ENCODE results near the gene KIF16B.

KIF16B gene

DNA sequence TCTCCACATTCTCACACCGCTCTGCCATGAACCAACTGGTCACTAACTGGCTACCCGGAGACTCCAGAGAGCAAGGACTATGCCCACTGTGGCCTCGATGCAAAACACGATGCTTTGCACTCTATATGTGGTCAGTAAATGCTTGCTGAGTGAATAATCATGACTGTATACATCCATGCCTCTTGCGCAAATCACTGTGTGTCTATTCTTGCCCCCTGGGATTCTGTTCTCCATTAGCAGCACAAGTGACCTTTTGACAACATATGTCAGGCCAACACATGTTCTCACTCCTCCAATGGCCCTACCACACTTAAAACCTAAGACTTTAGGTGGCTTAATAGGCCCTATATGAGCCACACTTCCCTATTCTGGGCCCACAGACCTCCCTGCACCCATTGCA, 16.9 kb downstream of the KIF16B start:
- DNase-seq (ENCODE audit: low spot score in 2 of 2), result no peak
- Histone ChIP-seq H3K4me1 (no peaks in the 10 kb centered on the region), H3K27me3 (ENCODE audit: low read depth) (no peaks in the 10 kb centered on the region), H3K9me3 (no peaks in the 10 kb centered on the region; the same call in none of the 2 replicates), H3K36me3 (replicated peaks) (no peaks in the 10 kb centered on the region), H3K4me3 (no peak overlapping the region)
- in situ Hi-C loops (cut with MboI; ENCODE audit: low sequenced_read_pairs), result no loop called here

DNA sequence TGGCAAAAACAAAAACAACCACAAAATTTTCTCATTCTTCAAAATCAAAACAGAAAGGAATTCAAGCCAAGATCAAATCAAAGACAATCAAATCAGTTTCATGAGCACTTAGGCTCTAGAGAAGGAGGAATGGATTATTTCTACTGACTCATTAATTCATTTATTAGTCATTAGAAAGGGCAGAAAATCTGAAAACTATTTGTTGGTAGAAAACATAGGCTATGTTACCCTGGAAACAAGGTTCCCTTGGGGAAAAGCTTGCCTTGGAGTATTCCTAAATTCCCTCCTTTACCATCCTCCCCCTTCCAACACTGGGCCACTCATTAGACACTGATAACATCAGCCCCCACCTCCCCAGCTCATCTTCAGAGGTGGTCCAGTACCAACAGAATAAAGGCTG, 17.5 kb downstream of the KIF16B start:
- Histone ChIP-seq H3K4me3 (no peak overlapping the region), H3K36me3 (replicated peaks) (no peaks in the 10 kb centered on the region), H3K4me1 (no peaks in the 10 kb centered on the region), H3K9me3 (no peaks in the 10 kb centered on the region; the same call in none of the 2 replicates), H3K27me3 (ENCODE audit: low read depth) (no peaks in the 10 kb centered on the region)
- no peak for DNase-seq (ENCODE audit: low spot score in 2 of 2)
- in situ Hi-C loops (cut with MboI; ENCODE audit: low sequenced_read_pairs), result no loop called here

DNA sequence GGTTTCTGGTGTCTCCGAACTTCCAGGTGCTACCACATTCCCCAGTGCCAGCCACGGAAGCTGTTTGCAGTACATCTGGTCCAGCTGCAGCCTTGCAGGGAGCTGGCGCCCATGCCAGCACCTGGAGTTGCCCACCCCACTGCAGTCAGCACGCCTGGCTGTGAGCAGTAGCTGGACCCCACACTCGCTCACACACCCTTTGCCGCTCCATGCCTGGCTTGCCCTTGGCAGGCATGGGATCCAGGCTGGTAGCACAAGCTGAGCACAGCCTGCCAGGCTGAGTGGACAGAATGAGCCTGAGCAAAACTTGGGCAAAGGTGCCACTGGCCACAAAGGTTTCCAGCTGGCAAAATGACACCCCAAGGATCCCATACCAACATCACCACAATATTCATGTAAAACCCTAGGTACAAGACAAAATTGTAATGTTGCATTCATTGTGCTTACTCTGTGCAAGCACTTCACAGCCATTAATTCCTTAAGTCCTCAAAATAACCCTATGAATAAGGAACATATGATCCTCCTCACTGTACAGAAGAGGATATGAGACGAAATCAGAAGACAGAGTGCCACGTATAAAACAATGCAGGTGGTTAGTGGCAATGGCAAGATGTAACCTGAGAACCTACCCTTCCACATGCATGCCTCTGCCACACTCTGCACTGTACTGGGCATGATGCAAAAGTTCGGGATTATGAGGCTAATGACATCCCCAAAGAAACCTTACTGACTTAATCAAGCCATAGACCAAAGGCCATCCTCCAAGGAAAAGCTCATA, 18.3 kb downstream of the KIF16B start:
- DNase-seq (ENCODE audit: low spot score in 2 of 2), result no peak
- no peaks in the 10 kb centered on the region; the same call in none of the 2 replicates for H3K9me3 ChIP-seq
- no peak overlapping the region for H3K4me3 ChIP-seq
- no peaks in the 10 kb centered on the region for H3K36me3 ChIP-seq (replicated peaks)
- no peaks in the 10 kb centered on the region for H3K27me3 ChIP-seq (ENCODE audit: low read depth)
- in situ Hi-C loops (cut with MboI; ENCODE audit: low sequenced_read_pairs), result no loop called here
- no peaks in the 10 kb centered on the region for H3K4me1 ChIP-seq

DNA sequence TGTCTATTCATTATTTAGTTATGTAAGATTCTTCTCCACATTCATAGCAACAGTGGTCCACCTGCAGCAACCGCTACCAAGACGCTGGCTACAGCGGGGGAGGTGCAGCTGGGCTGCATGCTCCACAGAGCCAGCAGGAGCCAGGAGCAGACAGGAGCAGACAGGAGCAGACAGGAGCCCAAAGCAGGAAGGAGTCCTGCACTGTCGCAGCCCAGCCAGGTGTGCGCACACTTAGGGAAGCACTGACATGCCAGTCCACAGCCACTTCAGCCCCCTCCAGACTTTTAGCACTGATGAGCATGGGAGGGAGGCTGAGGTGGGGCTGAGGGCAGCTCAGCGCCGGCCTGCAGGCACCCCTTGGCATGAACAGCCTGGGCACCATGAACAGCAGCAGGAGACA, 19.6 kb downstream of the KIF16B start:
- no peaks in the 10 kb centered on the region for H3K27me3 ChIP-seq (ENCODE audit: low read depth)
- no peak for DNase-seq (ENCODE audit: low spot score in 2 of 2)
- H3K9me3 ChIP-seq, result no peaks in the 10 kb centered on the region; the same call in none of the 2 replicates
- in situ Hi-C loops (cut with MboI; ENCODE audit: low sequenced_read_pairs), result no loop called here
- H3K4me1 ChIP-seq, result no peaks in the 10 kb centered on the region
- H3K36me3 ChIP-seq (replicated peaks), result no peaks in the 10 kb centered on the region
- H3K4me3 ChIP-seq, result no peak overlapping the region

DNA sequence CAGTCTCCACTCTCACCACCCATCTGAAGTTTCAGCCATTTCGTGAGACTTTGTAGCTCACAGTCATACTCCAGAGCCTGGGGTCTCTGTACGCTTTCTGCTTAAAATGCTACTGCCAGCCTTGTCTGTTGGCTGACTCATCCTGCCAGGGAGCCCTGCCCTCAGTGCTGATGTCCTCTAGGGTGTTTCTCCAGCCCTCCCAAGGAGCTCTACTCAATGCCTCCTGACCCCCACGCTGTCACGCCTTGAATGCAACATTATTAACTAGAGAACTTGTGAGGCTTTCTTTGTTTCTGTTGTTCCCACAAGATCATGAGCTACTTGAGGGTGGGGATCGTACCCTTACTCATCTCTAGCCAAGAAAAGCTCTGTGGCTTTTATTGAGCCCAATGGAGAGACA, 20.1 kb downstream of the KIF16B start:
- in situ Hi-C loops (cut with MboI; ENCODE audit: low sequenced_read_pairs), result no loop called here

DNA sequence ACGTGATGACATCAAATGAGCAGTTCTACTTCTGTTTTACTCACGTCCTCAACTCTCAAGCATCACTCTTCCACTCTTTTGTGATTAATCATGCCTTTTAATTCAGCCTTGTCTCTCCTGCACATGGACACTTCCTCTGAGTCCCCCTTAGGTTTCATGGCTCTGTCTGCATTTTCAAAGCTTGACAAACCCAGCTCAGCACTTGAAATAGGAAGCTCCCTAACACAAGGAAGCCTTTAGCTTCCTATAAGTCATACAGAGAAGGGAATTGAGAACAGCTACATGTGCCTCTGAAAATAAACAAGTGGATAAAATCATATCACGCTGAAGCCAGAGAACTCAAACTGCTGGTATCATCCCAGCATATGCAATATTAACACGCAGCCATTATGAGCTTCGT, 21.2 kb downstream of the KIF16B start:
- no peak for DNase-seq (ENCODE audit: low spot score in 2 of 2)
- no peak overlapping the region for H3K4me3 ChIP-seq
- H3K27me3 ChIP-seq (ENCODE audit: low read depth), result no peaks in the 10 kb centered on the region
- H3K9me3 ChIP-seq, result no peaks in the 10 kb centered on the region; the same call in none of the 2 replicates
- in situ Hi-C loops (cut with MboI; ENCODE audit: low sequenced_read_pairs), result no loop called here
- no peaks in the 10 kb centered on the region for H3K4me1 ChIP-seq
- no peaks in the 10 kb centered on the region for H3K36me3 ChIP-seq (replicated peaks)

More for the DNA sequence above, 20.1 kb downstream of the KIF16B start:
- DNase-seq (ENCODE audit: low spot score in 2 of 2), result no peak
- no peaks in the 10 kb centered on the region for H3K4me1 ChIP-seq
- no peak overlapping the region for H3K4me3 ChIP-seq
- no peaks in the 10 kb centered on the region; the same call in none of the 2 replicates for H3K9me3 ChIP-seq
- no peaks in the 10 kb centered on the region for H3K36me3 ChIP-seq (replicated peaks)
- no peaks in the 10 kb centered on the region for H3K27me3 ChIP-seq (ENCODE audit: low read depth)

DNA sequence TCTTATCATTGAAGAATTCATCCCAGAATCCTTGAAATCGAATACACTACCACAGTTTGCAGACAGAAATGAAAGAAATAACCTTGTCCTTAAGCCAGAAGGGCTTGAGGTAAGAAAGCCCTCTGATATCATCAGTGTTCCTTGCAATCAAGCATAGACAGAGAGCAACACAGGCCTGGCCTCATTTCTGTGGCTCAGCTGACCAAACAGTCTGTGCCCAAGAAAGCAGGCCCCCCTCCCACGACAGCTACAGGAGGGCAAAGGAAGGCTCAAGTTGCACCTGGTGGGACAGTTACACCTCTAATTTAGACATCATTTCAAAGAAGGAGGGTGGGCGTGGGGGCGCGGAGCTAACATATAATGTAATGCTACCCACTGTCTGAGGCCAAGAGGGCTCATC, 21.6 kb downstream of the KIF16B start:
- H3K27me3 ChIP-seq (ENCODE audit: low read depth), result no peaks in the 10 kb centered on the region
- H3K4me1 ChIP-seq, result no peaks in the 10 kb centered on the region
- in situ Hi-C loops (cut with MboI; ENCODE audit: low sequenced_read_pairs), result no loop called here
- H3K9me3 ChIP-seq, result no peaks in the 10 kb centered on the region; the same call in none of the 2 replicates
- no peak overlapping the region for H3K4me3 ChIP-seq
- no peak for DNase-seq (ENCODE audit: low spot score in 2 of 2)
- H3K36me3 ChIP-seq (replicated peaks), result no peaks in the 10 kb centered on the region

DNA sequence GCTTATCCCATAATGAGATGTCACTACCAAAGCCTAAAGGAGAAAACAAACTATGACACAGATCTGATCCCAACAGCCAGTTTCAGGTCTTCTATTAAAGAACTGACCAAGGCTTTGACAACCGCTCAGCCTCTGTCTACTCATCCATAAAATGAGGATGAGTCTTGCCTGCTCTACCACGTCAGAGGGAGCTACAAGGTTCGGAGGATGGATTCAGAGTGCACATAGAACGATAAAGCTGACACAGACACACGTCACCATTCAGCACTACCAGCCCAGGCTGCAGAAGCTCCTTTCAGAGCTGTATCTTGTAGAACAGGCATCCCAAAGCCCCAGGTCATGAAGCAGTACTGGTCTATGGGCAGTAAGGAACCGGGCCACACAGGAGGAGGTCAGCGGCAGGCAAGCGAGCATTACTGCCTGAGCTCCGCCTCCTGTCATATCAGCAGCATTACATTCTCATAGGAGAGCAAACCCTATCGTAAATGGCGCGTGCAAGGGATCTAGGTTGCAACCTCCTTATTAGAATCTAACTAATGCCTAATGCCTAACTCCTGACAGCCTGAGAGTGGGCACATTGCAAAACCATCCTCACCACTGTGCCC, 25.1 kb downstream of the KIF16B start:
- H3K36me3 ChIP-seq (replicated peaks), result no peaks in the 10 kb centered on the region
- no peak for DNase-seq (ENCODE audit: low spot score in 2 of 2)
- H3K27me3 ChIP-seq (ENCODE audit: low read depth), result no peaks in the 10 kb centered on the region
- in situ Hi-C loops (cut with MboI; ENCODE audit: low sequenced_read_pairs), result no loop called here
- H3K4me1 ChIP-seq, result no peaks in the 10 kb centered on the region
- no peak overlapping the region for H3K4me3 ChIP-seq
- no peaks in the 10 kb centered on the region for H3K9me3 ChIP-seq

DNA sequence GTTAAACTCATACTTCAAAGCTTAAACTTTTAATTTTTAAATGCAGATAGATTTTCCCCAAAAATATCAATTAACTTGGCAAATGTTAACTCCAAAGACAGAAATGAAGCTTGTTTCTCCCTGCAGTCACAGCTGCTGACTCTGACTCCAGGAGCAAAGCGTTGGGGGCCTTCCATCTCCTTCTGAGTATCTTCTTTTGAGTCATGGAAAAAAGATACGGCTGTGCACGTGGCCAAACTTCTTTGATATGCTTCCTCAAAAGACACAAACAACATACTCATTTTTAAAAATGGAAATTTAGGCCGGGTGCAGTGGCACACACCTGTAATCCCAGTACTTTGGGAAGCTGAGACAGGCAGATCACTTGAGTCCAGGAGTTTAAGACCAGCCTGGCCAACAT, 28.3 kb downstream of the KIF16B start:
- H3K27me3 ChIP-seq (ENCODE audit: low read depth), result no peaks in the 10 kb centered on the region
- H3K4me3 ChIP-seq, result no peak overlapping the region
- H3K9me3 ChIP-seq, result no peaks in the 10 kb centered on the region
- no peaks in the 10 kb centered on the region for H3K4me1 ChIP-seq
- H3K36me3 ChIP-seq (replicated peaks), result no peaks in the 10 kb centered on the region
- in situ Hi-C loops (cut with MboI; ENCODE audit: low sequenced_read_pairs), result no loop called here
- no peak for DNase-seq (ENCODE audit: low spot score in 2 of 2)

DNA sequence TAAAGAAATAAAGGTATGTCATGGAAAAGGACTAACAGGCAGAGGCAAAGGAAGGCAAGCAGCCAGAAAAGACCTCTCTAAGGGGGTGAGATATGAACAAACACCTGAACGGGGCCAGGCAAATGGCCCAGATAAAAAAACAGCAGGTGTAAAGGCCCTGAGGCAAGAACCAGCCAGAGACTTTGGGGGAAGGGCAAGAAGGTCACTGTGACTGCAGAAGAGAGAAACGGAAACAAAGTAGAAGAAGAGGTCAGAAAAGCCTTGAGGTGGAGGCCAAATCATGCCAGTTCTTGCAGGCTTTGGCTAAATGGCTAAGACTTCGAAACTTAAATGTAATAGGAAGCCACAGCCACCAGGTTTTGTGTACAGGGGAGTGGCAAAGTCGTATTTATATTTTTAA, 30.8 kb downstream of the KIF16B start:
- no peak for DNase-seq (ENCODE audit: low spot score in 2 of 2)
- in situ Hi-C loops (cut with MboI; ENCODE audit: low sequenced_read_pairs), result no loop called here
- Histone ChIP-seq H3K27me3 (ENCODE audit: low read depth) (no peaks in the 10 kb centered on the region), H3K36me3 (replicated peaks) (no peaks in the 10 kb centered on the region), H3K4me3 (no peak overlapping the region), H3K4me1 (no peaks in the 10 kb centered on the region), H3K9me3 (no peaks in the 10 kb centered on the region)

DNA sequence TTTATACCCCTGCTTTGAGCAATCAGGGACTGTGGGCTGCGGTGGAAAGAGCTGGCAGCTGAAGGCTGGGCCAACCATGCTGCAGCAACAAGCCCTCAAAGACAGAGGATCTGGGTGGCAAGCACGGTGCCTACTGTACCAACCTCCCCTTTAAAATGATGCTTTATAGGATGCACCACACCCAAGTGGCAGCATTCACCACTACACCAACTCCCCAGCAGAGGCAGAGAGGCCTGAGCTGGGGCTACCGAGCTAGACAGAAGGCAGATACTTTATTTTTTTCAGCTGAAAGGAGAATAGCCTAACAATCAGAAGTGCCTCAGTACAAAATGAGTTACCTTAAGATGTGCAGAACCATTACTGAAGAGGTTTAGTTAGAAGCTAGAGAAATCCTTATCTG, 31.4 kb downstream of the KIF16B start:
- no peaks in the 10 kb centered on the region for H3K36me3 ChIP-seq (replicated peaks)
- H3K9me3 ChIP-seq, result no peaks in the 10 kb centered on the region
- in situ Hi-C loops (cut with MboI; ENCODE audit: low sequenced_read_pairs), result no loop called here
- no peaks in the 10 kb centered on the region for H3K4me1 ChIP-seq
- DNase-seq (ENCODE audit: low spot score in 2 of 2), result no peak
- H3K4me3 ChIP-seq, result no peak overlapping the region
- H3K27me3 ChIP-seq (ENCODE audit: low read depth), result no peaks in the 10 kb centered on the region

DNA sequence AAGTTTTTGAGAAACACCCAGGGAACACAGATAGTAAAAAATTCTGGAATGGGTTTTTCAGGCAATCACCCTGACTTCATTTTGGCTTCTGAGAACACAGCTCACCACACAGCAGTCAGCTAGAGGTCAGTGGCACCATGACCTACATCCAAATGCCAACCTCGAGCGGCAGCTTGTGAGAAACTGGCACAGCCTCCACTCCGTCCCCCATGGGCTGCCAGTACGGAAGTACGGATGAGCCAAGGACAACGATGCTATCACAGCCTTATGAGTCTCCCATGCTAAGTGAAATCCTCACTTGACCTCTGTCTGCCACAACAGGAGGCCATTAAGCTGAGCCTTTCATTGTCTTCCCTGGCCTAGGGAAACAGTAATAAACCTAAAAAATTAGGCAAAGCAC, 32.0 kb downstream of the KIF16B start:
- Histone ChIP-seq H3K9me3 (no peaks in the 10 kb centered on the region), H3K4me3 (no peak overlapping the region), H3K4me1 (no peaks in the 10 kb centered on the region), H3K36me3 (replicated peaks) (no peaks in the 10 kb centered on the region), H3K27me3 (ENCODE audit: low read depth) (no peaks in the 10 kb centered on the region)
- in situ Hi-C loops (cut with MboI; ENCODE audit: low sequenced_read_pairs), result no loop called here
- DNase-seq (ENCODE audit: low spot score in 2 of 2), result no peak

DNA sequence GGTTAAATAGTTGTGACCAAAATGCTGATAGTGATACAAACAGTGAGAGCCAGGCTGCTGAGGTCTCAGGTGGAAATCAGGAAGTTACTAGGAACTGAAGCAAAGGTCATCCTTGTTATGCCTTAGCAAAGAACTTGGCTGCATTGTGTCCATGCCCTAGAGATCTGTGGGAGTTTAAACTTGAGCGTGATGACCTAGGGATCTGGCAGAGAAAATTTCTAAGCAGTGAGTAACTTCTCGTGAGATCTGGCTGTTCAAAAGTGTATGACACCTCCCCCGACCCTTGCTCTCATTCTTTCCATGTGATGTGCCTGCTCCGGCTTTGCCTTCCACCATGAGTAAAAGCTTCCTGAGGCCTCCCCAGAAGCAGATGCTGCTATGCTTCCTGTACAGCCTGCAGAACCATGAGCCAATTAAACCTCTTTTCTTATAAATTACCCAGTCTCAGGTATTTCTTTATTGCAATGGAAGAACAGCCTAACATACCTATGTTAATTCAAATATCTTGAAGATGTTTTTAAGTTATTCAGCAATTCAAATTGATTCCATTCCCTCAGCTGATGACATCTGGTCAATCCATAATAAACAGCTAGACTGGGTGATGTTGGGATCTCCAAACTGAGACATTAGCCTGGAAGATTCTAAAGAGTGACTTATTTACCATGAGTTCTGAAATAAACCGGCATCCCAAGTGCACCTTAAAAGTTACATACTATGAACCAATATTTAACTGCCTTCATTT, 33.8 kb downstream of the KIF16B start:
- no peak overlapping the region for H3K4me3 ChIP-seq
- no peaks in the 10 kb centered on the region for H3K36me3 ChIP-seq (replicated peaks)
- in situ Hi-C loops (cut with MboI; ENCODE audit: low sequenced_read_pairs), result no loop called here
- no peak for DNase-seq (ENCODE audit: low spot score in 2 of 2)
- no peaks in the 10 kb centered on the region for H3K9me3 ChIP-seq
- H3K4me1 ChIP-seq, result no peaks in the 10 kb centered on the region
- no peaks in the 10 kb centered on the region for H3K27me3 ChIP-seq (ENCODE audit: low read depth)

DNA sequence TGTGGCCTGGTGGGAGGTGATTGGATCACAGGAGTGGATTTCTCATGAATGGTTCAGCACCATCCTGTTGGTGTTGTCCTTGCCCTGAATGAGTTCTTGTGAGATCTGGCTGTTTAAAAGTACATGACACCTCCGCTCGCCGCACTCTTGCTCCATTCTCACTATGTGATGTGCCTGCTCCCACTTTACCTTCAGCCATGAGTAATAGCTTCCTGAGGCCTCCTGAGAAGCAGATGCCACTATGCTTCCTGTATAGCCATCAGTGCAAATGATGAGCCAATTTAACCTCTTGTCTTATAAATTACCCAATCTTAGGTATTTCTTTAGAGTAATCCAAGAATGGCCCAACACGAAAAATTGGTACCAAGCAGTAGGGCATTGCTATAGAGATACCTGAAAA, 34.5 kb downstream of the KIF16B start:
- Histone ChIP-seq H3K4me3 (no peak overlapping the region), H3K36me3 (replicated peaks) (no peaks in the 10 kb centered on the region), H3K27me3 (ENCODE audit: low read depth) (no peaks in the 10 kb centered on the region), H3K9me3 (no peaks in the 10 kb centered on the region), H3K4me1 (no peaks in the 10 kb centered on the region)
- in situ Hi-C loops (cut with MboI; ENCODE audit: low sequenced_read_pairs), result no loop called here
- DNase-seq (ENCODE audit: low spot score in 2 of 2), result no peak

Data from HAP-1 (cell line).